ENCODE data around the gene TPST2.

The TPST2 gene

GRCh38 chr22:26552466-26552865 is 37.5 kb downstream of the TPST2 start:
- no peak overlapping the region for H3K4me3 ChIP-seq (replicated peaks in 1 of 2; ENCODE audit: low read depth in 2 of 2, low read length in 2 of 2)
- DNase-seq (ENCODE audit: low read depth in 2 of 2) = peak in 1 of 2 donors; percentile 70
- no peak for TF ChIP-seq CTCF (IDR thresholded peaks at IDR 0.05; ENCODE audit: low read depth, low read length)

GRCh38 chr22:26551568-26551967 is 38.4 kb downstream of the TPST2 start:
- no peak for TF ChIP-seq CTCF (IDR thresholded peaks at IDR 0.05; ENCODE audit: low read depth, low read length)
- H3K4me3 ChIP-seq (replicated peaks in 1 of 2; ENCODE audit: low read depth in 2 of 2, low read length in 2 of 2) = no peak overlapping the region
- no peak for DNase-seq (ENCODE audit: low read depth in 2 of 2)

GRCh38 chr22:26550498-26551033 is 39.4 kb downstream of the TPST2 start:
- peak; percentile 64 to 79 for DNase-seq (ENCODE audit: low read depth in 2 of 2)
- TF ChIP-seq CTCF (IDR thresholded peaks at IDR 0.05; ENCODE audit: low read depth, low read length) = no peak
- no peak overlapping the region for H3K4me3 ChIP-seq (replicated peaks in 1 of 2; ENCODE audit: low read depth in 2 of 2, low read length in 2 of 2)

- DNase-seq (ENCODE audit: low read depth in 2 of 2) = no peak
- no peak overlapping the region for H3K4me3 ChIP-seq (replicated peaks in 1 of 2; ENCODE audit: low read depth in 2 of 2, low read length in 2 of 2)
- TF ChIP-seq CTCF (IDR thresholded peaks at IDR 0.05; ENCODE audit: low read depth, low read length) = no peak
Measured at GRCh38 chr22:26549902-26550497, 39.9 kb downstream of the TPST2 start.

DNA sequence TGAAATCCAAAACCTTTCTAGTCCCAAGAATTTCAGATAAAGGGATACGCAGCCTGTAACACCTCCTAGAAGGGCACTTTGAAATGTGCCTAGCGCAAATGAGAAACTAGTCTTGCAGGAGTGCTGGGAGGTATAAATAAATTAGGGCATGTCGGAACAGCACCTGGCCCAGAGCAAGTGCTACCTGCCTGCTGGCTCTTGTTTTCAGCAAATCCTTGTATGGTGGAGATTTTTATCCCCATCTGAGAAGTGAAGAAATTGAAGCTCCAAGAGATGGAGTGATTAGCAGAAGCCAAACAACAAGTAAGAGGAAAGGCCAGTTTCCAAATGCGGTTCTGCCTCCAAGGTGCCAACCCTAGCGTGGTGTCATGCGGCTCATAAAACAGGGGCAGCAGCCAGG is 40.9 kb downstream of the TPST2 start:
- H3K4me3 ChIP-seq (replicated peaks in 1 of 2; ENCODE audit: low read depth in 2 of 2, low read length in 2 of 2) = no peak overlapping the region
- DNase-seq (ENCODE audit: low read depth in 2 of 2) = no peak
- no peak for TF ChIP-seq CTCF (IDR thresholded peaks at IDR 0.05; ENCODE audit: low read depth, low read length)

DNA sequence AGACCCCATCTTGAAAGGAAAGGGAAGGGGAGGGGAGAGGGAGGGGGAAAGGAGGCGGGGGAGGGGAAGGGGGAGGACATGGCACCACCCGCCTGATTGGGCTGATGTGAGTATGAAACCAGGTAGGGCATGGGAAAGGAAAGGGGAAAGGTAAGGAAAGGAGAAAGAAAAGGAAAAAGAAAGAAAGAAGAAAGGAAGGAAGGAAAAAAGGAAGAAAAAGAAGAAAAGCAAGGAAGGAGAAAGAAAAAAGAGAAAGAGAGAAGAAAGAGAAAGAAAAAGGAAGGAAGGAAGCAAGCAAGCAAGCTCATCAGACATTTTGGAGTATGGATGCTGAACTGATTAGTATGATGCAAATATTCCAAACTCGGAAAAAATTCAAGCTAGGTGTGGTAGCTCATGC is 41.6 kb downstream of the TPST2 start:
- no peak overlapping the region for H3K4me3 ChIP-seq (replicated peaks in 1 of 2; ENCODE audit: low read depth in 2 of 2, low read length in 2 of 2)
- DNase-seq (ENCODE audit: low read depth in 2 of 2) = no peak
- no peak for TF ChIP-seq CTCF (IDR thresholded peaks at IDR 0.05; ENCODE audit: low read depth, low read length)

- no peak for TF ChIP-seq CTCF (IDR thresholded peaks at IDR 0.05; ENCODE audit: low read depth, low read length)
- no peak for DNase-seq (ENCODE audit: low read depth in 2 of 2)
- H3K4me3 ChIP-seq (replicated peaks in 1 of 2; ENCODE audit: low read depth in 2 of 2, low read length in 2 of 2) = no peak overlapping the region
Measured at GRCh38 chr22:26547837-26548236, 42.1 kb downstream of the TPST2 start.
